GM12878 (cell line): ENCODE data around the gene ACTR1B. TPM values are rescaled to one million over a fixed set of nuclear protein-coding genes. Genes with fewer than 3 reads are reported as not detected.

Experiments used
- ATAC-seq: fragments of 200-7000 bp; cut with Tn5 transposase; 3 replicates; pipeline ENCODE4 v1.9.1; 2020; ENCODE audit warnings: mild to moderate bottlenecking, moderate library complexity
- BruUV-seq: library from RNA; stranded (reverse); fragments of 400-500 nt; replicated peaks from 2 replicates; lab custom pipeline; 2021; lab: Mats Ljungman, UMichigan
- CTCF ChIA-PET: fragments of 300-600 bp; sonication (Branson Sonifier 250); formaldehyde crosslinking; extraction: SDS; loops from one replicate; lab custom pipeline; 2021; ENCODE audit warnings: inconsistent platforms; lab: Yijun Ruan, JAX
- POLR2A ChIA-PET: fragments of 350-600 bp; formaldehyde crosslinking; extraction: SDS; loops from one replicate; lab custom pipeline; 2021; ENCODE audit warnings: inconsistent platforms; lab: Charles Lee
- RAD21 ChIA-PET: fragments of 300-600 bp; sonication (Branson Sonifier 250); formaldehyde crosslinking; loops from one replicate; lab custom pipeline; 2023; ENCODE audit warnings: antibody characterized with exemption; ENCODE audit not compliant: unreplicated experiment; lab: Charles Lee
- SMC1A ChIA-PET: fragments of 300-600 bp; sonication (Branson Sonifier 250); formaldehyde crosslinking; loops from one replicate; lab custom pipeline; 2023; ENCODE audit not compliant: unreplicated experiment, uncharacterized antibody; lab: Charles Lee
- DNase-seq: peaks from one replicate; pipeline ENCODE4 v3.0.0-alpha.2; 2011; ENCODE audit warnings: low read depth, low spot score
- FAIRE-seq: peaks from 3 replicates; lab custom pipeline; 2011; peaks lifted over from hg19 to GRCh38; lab: Jason Lieb, UNC
- H2AFZ ChIP-seq: 2 replicates; pipeline ENCODE4 v1.6.0; 2011; ENCODE audit warnings: low read depth, low read length, control low read depth; ENCODE audit not compliant: control insufficient read depth
- H3K27ac ChIP-seq: 2 replicates; pipeline ENCODE4 v1.5.1; 2011; ENCODE audit warnings: control low read depth; ENCODE audit not compliant: control insufficient read depth, insufficient read depth
- H3K27me3 ChIP-seq, 2 experiments: replicated peaks in 1 of 2; 2 replicates each; pipeline versions ENCODE4 v1.6.0 to v1.6.1; 2011; ENCODE audit warnings: low read length in 1 of 2; ENCODE audit not compliant: control insufficient read depth in 2 of 2, insufficient read depth in 2 of 2
- H3K36me3 ChIP-seq, 2 experiments: 2 replicates each; pipeline ENCODE4 v1.5.1; 2011; ENCODE audit warnings: low read length in 1 of 2; ENCODE audit not compliant: control insufficient read depth in 2 of 2, insufficient read depth in 2 of 2
- H3K4me1 ChIP-seq: 2 replicates; pipeline ENCODE4 v1.6.1; 2011; ENCODE audit warnings: mild to moderate bottlenecking, low read length, moderate library complexity, mixed read lengths; ENCODE audit not compliant: control insufficient read depth, insufficient read depth
- H3K4me2 ChIP-seq: 2 replicates; pipeline ENCODE4 v1.6.0; 2011; ENCODE audit warnings: control low read depth; ENCODE audit not compliant: control insufficient read depth, insufficient read depth
- H3K4me3 ChIP-seq: fragments of 200-600 bp; sonication (generic); 2 replicates; pipeline ENCODE4 v1.5.1; 2016
- H3K79me2 ChIP-seq: 2 replicates; pipeline ENCODE4 v1.6.0; 2011; ENCODE audit warnings: low read length; ENCODE audit not compliant: control insufficient read depth, insufficient read depth
- H3K9ac ChIP-seq: 2 replicates; pipeline ENCODE4 v1.8.0; 2011; ENCODE audit warnings: low read length, control low read depth, mixed read lengths; ENCODE audit not compliant: control insufficient read depth, insufficient read depth
- H3K9me3 ChIP-seq: replicated peaks from 3 replicates; pipeline ENCODE4 v1.5.1; 2011; ENCODE audit warnings: mild to moderate bottlenecking, low read length; ENCODE audit not compliant: control insufficient read depth, insufficient read depth
- H4K20me1 ChIP-seq: 2 replicates; pipeline ENCODE4 v1.6.0; 2011; ENCODE audit not compliant: control insufficient read depth, insufficient read depth
- BHLHE40 ChIP-seq, 2 experiments: fragments of 450-650 bp in 1 of 2; IDR thresholded peaks; 2 replicates each; pipeline ENCODE4 v1.6.1; 2011 to 2017; ENCODE audit warnings: low read depth in 2 of 2, borderline replicate concordance in 1 of 2, improper control_type of control experiment in 1 of 2, low read length in 1 of 2, mild to moderate bottlenecking in 1 of 2
- EZH2 ChIP-seq: IDR thresholded peaks from 2 replicates; pipeline ENCODE4 v1.6.1; 2012; ENCODE audit warnings: low read depth, mild to moderate bottlenecking, control low read depth, inconsistent platforms, low read length, borderline replicate concordance; ENCODE audit not compliant: control insufficient read depth
- HDAC2 ChIP-seq: fragments of 200-600 bp; sonication (generic); IDR thresholded peaks from 2 replicates; pipeline ENCODE4 v1.6.1; 2017
- IRF5 ChIP-seq: fragments of 450-650 bp; IDR thresholded peaks from 2 replicates; pipeline ENCODE4 v1.6.1; 2017; ENCODE audit warnings: borderline replicate concordance
- MYC ChIP-seq: IDR thresholded peaks from 2 replicates; pipeline ENCODE4 v1.6.1; 2011; ENCODE audit warnings: mild to moderate bottlenecking, low read length, moderate library complexity, inconsistent platforms; ENCODE audit not compliant: insufficient read depth, insufficient replicate concordance, insufficient read length, severe bottlenecking
- NFIC ChIP-seq: IDR thresholded peaks from 2 replicates; pipeline ENCODE4 v1.6.1; 2012; ENCODE audit warnings: low read depth, mild to moderate bottlenecking, inconsistent platforms, low read length, moderate library complexity
- RUNX3 ChIP-seq: IDR thresholded peaks from 2 replicates; pipeline ENCODE4 v1.6.1; 2012; ENCODE audit warnings: low read length, inconsistent platforms
- SIX5 ChIP-seq: IDR thresholded peaks from 2 replicates; pipeline ENCODE4 v1.6.1; 2011; ENCODE audit warnings: mild to moderate bottlenecking, low read depth, low read length, moderate library complexity; ENCODE audit not compliant: severe bottlenecking
- SREBF2 ChIP-seq: IDR thresholded peaks from 2 replicates; pipeline ENCODE4 v1.6.1; 2012; ENCODE audit warnings: mild to moderate bottlenecking, low read length
- SRF ChIP-seq, 2 experiments: IDR thresholded peaks; 2 replicates each; pipeline ENCODE4 v1.6.1; 2011; ENCODE audit warnings: low read depth in 2 of 2, low read length in 2 of 2, mild to moderate bottlenecking in 1 of 2, moderate library complexity in 1 of 2
- WGBS: methylation state at CpG from one replicate; pipeline ENCODE4 v1.1.6; 2016; ENCODE audit warnings: low lambda C conversion rate; ENCODE audit not compliant: insufficient replicate concordance, insufficient coverage; ENCODE audit errors: missing lambda C conversion rate; 5-methylcytosine and 5-hydroxymethylcytosine counted together
- in situ Hi-C: fragments of 300-500 bp; cut with MboI; formaldehyde crosslinking; loops from 9 replicates; pipeline ENCODE4 v1.14.3; 2018; ENCODE audit warnings: mixed read lengths
- intact Hi-C: fragments of 100-400 bp; cut with micrococcal nuclease; formaldehyde crosslinking; loops from one replicate; pipeline ENCODE4 v1.14.2; 2022; ENCODE audit not compliant: unreplicated experiment
- polyA plus RNA-seq, 11 experiments: library from polyadenylated mRNA; depleted of rRNA in 4 of 11; unstranded in 6 of 11; stranded (reverse) in 5 of 11; fragments of >200 nt; fragmentation: Nextera tagmentation in 4 of 11; fragmentation: Illumina TruSeq in 1 of 11; extraction: Ambion mirVana in 4 of 11; extraction: Trizol in 1 of 11; gene quantifications; 1 replicate in 1 of 11; 2 replicates in 10 of 11; pipeline versions ENCODE4 v1.2.1 to v1.2.3, GENCODE V29; 2011 to 2016; ENCODE audit warnings: inconsistent platforms in 2 of 11, missing spikeins in 2 of 11, low read depth in 1 of 11
- total RNA-seq, 4 experiments: library from RNA; depleted of rRNA in 3 of 4; stranded (reverse); fragments of >200 nt in 3 of 4; fragmentation: Illumina TruSeq in 1 of 4; extraction: Trizol in 1 of 4; gene quantifications; 2 replicates each; pipeline versions ENCODE4 v1.2.1 to v1.2.3, GENCODE V29; 2013 to 2021
- TF ChIP-seq, protein P1 (sequence below): fragments of 450-650 bp; IDR thresholded peaks from 2 replicates; pipeline ENCODE4 v1.6.1; 2016; ENCODE audit warnings: mild to moderate bottlenecking

ACTR1B gene
- total and polyA plus RNA-seq, 10 of the 15 experiments (the other 5 are each of a cell fraction or from before 2014, with no cell fraction given), result 1.3 to 62.8 (median 44.8) TPM

DNA sequence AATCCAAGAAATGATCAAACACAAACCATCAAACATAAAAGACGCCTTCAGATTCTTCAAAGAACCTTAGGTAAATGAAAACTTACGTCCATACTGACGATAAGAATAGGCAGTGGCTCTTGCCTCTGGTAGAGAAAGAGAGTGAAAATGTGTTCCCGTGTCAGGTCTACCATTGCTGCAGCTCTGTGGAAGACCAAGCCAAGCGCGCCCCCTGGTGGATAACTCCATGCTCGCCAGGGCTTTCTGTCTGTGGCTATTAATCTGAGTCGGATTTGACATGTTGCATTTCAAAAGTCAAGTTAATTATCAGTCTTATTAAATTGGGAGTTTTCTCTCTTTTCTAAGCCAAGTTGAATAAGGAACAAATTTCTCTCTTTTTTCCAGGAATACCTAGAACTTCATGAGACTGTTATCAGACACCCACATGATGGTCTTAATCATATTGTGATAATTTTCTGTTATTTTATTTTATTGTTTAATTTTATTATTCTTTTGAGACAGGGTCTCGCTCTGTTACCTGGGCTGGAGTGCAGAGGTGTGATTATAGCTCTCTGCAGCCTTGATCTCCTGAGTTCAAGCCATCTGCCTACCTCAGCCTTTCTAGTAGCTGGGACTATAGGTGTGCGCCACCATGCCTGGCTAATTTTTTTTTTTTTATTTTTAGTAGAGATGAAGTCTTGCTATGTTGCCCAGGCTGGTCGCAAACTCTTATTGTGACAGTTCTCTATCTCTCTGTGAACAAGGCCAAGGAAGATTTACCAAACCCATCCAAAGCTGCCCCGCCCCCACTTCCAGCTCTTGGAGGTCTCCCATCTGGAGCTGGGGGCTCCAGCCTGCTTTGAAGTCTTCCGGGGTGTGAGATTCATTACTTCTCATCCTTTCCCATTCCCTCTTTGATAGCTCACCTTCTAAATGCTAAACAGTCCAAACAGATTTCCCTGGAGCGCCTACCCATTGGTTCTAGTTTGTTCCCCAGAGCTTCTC, 33.7 kb upstream of the ACTR1B start (continued):
- TF ChIP-seq SREBF2 (no peak), NFIC (no peak), SRF (IDR thresholded peaks at IDR 0.05; ENCODE audit: low read depth in 2 of 2, low read length in 2 of 2) (no peak), HDAC2 (no peak), BHLHE40 (IDR thresholded peaks at IDR 0.05; ENCODE audit: borderline replicate concordance in 1 of 2, low read depth in 2 of 2, low read length in 1 of 2) (peak in 1 of 2 experiments; percentile 22; a peak in 1 of 4 replicates), MYC (no peak)
- TF ChIP-seq, all 136 proteins: peak for 16

- Histone ChIP-seq H3K4me2 (no peak overlapping the region), H3K27me3 (no peaks in the 10 kb centered on the region), H3K9me3 (no peaks in the 10 kb centered on the region), H4K20me1 (no peaks in the 10 kb centered on the region), H2AFZ (no peak overlapping the region), H3K9ac (no peak overlapping the region), H3K79me2 (no peaks in the 10 kb centered on the region), H3K4me3 (no peak overlapping the region), H3K4me1 (no peaks in the 10 kb centered on the region; the same call in 1 of the 2 replicates), H3K27ac (no peak overlapping the region), H3K36me3 (no peaks in the 10 kb centered on the region)
- CTCF ChIA-PET, result interaction anchor here (1.6 to 7.8 kb wide), 7 partner anchors 11 to 105 kb away, joined by 6 to 168 read pairs (median 17); partner anchors contain the start of genes ACTR1B, ANKRD36B and COX5B
- SMC1A ChIA-PET, result interaction anchor here (3.5 to 6.2 kb wide), 4 partner anchors 20 to 105 kb away, joined by 22 to 81 read pairs (median 49); partner anchors contain the start of genes ACTR1B, ANKRD36B and COX5B
- no peak for TF ChIP-seq IRF5
- TF ChIP-seq RUNX3, result no peak
- TF ChIP-seq, protein P1, sequence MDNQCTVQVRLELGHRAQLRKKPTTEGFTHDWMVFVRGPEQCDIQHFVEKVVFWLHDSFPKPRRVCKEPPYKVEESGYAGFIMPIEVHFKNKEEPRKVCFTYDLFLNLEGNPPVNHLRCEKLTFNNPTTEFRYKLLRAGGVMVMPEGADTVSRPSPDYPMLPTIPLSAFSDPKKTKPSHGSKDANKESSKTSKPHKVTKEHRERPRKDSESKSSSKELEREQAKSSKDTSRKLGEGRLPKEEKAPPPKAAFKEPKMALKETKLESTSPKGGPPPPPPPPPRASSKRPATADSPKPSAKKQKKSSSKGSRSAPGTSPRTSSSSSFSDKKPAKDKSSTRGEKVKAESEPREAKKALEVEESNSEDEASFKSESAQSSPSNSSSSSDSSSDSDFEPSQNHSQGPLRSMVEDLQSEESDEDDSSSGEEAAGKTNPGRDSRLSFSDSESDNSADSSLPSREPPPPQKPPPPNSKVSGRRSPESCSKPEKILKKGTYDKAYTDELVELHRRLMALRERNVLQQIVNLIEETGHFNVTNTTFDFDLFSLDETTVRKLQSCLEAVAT, result no peak
- TF ChIP-seq SIX5, result no peak
- no peak for TF ChIP-seq EZH2
- POLR2A ChIA-PET, result interaction anchor here (0.7 to 1.3 kb wide), 4 partner anchors 19 to 105 kb away, joined by 3 to 5 read pairs (median 4); no protein-coding TSS in a partner anchor
- DNase-seq (no peak), ATAC-seq (no peak), FAIRE-seq (no peak)
- RAD21 ChIA-PET, result interaction anchor here (1.2 to 5.9 kb wide), 7 partner anchors 20 to 104 kb away, joined by 3 to 106 read pairs (median 20); partner anchors contain the start of genes ACTR1B and COX5B
- in situ Hi-C loops, result loop anchor here (10.0 kb wide), 1 partner anchor 1631 kb away; no protein-coding TSS in a partner anchor
- intact Hi-C loops, result loop anchor here (5.0 kb wide), 1 partner anchor 48 kb away; the partner anchor contains the start of gene COX5B
- no TSS peak for BruUV-seq
- 80% methylated on average over 5 of the region's 5 CpGs for WGBS
These were observed 31.9 kb upstream of the ACTR1B start for GRCh38 chr2:97695744-97696143.
